ENCODE data around the gene GH1.

DNA sequence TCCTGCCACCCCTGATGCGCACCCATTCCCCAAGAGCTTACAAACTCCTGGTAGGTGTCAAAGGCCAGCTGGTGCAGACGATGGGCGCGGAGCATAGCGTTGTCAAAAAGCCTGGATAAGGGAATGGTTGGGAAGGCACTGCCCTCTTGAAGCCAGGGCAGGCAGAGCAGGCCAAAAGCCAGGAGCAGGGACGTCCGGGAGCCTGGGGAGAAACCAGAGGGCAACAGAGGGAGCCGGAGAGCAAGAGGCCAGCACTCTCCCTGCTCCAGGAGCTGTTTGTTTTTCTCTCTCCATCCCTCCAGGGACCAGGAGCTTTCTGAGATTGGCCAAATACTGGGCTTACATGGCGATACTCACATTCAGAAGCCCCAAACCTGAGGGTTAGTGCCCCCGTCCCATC is 334 bp downstream of the GH1 start:
- no peak for TF ChIP-seq POLR2A (IDR thresholded peaks at IDR 0.05)
- TF ChIP-seq, protein P1, sequence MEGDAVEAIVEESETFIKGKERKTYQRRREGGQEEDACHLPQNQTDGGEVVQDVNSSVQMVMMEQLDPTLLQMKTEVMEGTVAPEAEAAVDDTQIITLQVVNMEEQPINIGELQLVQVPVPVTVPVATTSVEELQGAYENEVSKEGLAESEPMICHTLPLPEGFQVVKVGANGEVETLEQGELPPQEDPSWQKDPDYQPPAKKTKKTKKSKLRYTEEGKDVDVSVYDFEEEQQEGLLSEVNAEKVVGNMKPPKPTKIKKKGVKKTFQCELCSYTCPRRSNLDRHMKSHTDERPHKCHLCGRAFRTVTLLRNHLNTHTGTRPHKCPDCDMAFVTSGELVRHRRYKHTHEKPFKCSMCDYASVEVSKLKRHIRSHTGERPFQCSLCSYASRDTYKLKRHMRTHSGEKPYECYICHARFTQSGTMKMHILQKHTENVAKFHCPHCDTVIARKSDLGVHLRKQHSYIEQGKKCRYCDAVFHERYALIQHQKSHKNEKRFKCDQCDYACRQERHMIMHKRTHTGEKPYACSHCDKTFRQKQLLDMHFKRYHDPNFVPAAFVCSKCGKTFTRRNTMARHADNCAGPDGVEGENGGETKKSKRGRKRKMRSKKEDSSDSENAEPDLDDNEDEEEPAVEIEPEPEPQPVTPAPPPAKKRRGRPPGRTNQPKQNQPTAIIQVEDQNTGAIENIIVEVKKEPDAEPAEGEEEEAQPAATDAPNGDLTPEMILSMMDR (IDR thresholded peaks at IDR 0.05): no peak
- no peak for TF ChIP-seq POLR2AphosphoS5 (IDR thresholded peaks at IDR 0.05)

Data from upper lobe of left lung (tissue), 4 donors.